GM12801 (cell line): ENCODE data around the gene ZNF618.

Source experiments
- CTCF ChIP-seq: IDR thresholded peaks from one replicate; pipeline ENCODE4 v1.5.1; 2011; ENCODE audit warnings: control low read depth; ENCODE audit not compliant: insufficient read length; ENCODE audit errors: extremely low read depth

Gene ZNF618

GRCh38 chr9:113876151-113876992 lies at the start of gene ZNF618:
Gene ZNF618, plus strand, starts transcription at chr9:113876309. Its CDS starts 72 bp downstream, at chr9:113876381.
- no peak for TF ChIP-seq CTCF

GRCh38 chr9:113828221-113828620 lies 47.9 kb upstream of the ZNF618 start:
- no peak for TF ChIP-seq CTCF

GRCh38 chr9:113837334-113837733 lies 38.8 kb upstream of the ZNF618 start:
- TF ChIP-seq CTCF = no peak

GRCh38 chr9:113842086-113842485 lies 34.0 kb upstream of the ZNF618 start:
- no peak for TF ChIP-seq CTCF

GRCh38 chr9:113844466-113844865 lies 31.6 kb upstream of the ZNF618 start:
- no peak for TF ChIP-seq CTCF

GRCh38 chr9:113851359-113851758 lies 24.8 kb upstream of the ZNF618 start:
- no peak for TF ChIP-seq CTCF

- no peak for TF ChIP-seq CTCF
Measured at GRCh38 chr9:113851873-113852272, 24.2 kb upstream of the ZNF618 start.

GRCh38 chr9:113853333-113853732 lies 22.8 kb upstream of the ZNF618 start:
- TF ChIP-seq CTCF = no peak
